GM12864 (cell line): ENCODE data around the gene PSMD2.

Experiments used
- DNase-seq: peaks from one replicate; pipeline ENCODE4 v3.0.0-alpha.2; 2011; ENCODE audit warnings: low read depth
- H3K4me3 ChIP-seq: 2 replicates; pipeline ENCODE4 v1.5.1; 2011; ENCODE audit warnings: mild to moderate bottlenecking, low read depth, low read length, control low read depth
- TF ChIP-seq, protein P1 (sequence below): IDR thresholded peaks from 2 replicates; pipeline ENCODE4 v1.5.1; 2011; ENCODE audit warnings: low read depth, mild to moderate bottlenecking, moderate library complexity, low read length, control low read depth, inconsistent platforms; ENCODE audit errors: missing control alignments

Gene PSMD2

DNA sequence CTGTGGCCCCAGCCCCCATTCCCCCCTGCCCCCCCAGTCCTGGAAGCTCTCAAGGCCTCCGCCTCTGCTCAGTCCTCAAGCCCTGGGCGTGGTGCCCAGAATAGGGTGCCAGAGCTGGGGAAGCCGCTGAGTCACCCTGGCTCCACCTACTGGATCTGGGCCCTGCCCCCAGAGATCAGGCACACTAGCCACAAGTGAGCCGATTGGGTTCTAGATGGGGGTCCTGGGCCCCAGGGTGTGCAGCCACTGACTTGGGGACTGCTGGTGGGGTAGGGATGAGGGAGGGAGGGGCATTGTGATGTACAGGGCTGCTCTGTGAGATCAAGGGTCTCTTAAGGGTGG is 21.0 kb downstream of the PSMD2 start:
- TF ChIP-seq, protein P1, sequence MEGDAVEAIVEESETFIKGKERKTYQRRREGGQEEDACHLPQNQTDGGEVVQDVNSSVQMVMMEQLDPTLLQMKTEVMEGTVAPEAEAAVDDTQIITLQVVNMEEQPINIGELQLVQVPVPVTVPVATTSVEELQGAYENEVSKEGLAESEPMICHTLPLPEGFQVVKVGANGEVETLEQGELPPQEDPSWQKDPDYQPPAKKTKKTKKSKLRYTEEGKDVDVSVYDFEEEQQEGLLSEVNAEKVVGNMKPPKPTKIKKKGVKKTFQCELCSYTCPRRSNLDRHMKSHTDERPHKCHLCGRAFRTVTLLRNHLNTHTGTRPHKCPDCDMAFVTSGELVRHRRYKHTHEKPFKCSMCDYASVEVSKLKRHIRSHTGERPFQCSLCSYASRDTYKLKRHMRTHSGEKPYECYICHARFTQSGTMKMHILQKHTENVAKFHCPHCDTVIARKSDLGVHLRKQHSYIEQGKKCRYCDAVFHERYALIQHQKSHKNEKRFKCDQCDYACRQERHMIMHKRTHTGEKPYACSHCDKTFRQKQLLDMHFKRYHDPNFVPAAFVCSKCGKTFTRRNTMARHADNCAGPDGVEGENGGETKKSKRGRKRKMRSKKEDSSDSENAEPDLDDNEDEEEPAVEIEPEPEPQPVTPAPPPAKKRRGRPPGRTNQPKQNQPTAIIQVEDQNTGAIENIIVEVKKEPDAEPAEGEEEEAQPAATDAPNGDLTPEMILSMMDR, result no peak
- H3K4me3 ChIP-seq, result no peak overlapping the region
- DNase-seq, result no peak

DNA sequence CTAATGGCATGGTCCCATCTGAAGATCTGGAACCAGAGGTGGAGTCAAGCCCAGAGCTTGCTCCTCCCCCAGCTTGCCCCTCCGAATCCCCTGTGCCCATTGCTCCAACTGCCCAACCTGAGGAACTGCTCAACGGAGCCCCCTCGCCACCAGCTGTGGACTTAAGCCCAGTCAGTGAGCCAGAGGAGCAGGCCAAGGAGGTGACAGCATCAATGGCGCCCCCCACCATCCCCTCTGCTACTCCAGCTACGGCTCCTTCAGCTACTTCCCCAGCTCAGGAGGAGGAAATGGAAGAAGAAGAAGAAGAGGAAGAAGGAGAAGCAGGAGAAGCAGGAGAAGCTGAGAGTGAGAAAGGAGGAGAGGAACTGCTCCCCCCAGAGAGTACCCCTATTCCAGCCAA is 22.6 kb downstream of the PSMD2 start:
- DNase-seq, result no peak
- TF ChIP-seq, protein P1, result no peak

DNA sequence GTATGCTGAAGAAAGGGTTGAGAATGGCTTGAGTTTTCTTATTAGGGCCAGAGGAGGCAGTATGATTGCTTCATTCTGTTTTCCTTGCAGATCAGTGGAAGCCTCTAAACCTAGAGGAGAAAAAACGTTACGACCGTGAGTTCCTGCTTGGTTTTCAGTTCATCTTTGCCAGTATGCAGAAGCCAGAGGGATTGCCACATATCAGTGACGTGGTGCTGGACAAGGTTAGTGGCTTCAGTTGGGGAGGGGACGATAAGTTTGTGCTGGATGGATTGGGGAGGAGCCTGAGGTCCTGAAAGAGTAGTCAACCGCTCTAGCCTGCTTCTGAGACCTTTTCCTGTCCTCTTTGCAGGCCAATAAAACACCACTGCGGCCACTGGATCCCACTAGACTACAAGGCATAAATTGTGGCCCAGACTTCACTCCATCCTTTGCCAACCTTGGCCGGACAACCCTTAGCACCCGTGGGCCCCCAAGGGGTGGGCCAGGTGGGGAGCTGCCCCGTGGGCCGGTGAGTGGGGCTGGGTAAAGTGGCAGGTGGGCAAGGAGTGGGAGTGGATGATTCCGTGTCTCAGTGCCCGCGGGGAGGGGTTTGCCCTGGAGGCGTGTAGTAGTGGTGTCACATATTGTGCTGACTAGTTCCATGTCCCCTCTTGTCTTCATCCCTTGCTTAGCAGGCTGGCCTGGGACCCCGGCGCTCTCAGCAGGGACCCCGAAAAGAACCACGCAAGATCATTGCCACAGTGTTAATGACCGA is 23.9 kb downstream of the PSMD2 start:
- TF ChIP-seq, protein P1, result no peak
- H3K4me3 ChIP-seq, result no peak overlapping the region
- no peak for DNase-seq

More for the DNA sequence above, 22.6 kb downstream of the PSMD2 start:
- H3K4me3 ChIP-seq, result no peak overlapping the region

GRCh38 chr3:184323696-184324095 is 24.7 kb downstream of the PSMD2 start:
- DNase-seq, result no peak
- TF ChIP-seq, protein P1, result no peak
- H3K4me3 ChIP-seq, result no peak overlapping the region

- H3K4me3 ChIP-seq, result no peak overlapping the region
- TF ChIP-seq, protein P1, result no peak
- DNase-seq, result no peak
Observed at GRCh38 chr3:184325269-184325668, 26.2 kb downstream of the PSMD2 start.

GRCh38 chr3:184325715-184326369 is 26.8 kb downstream of the PSMD2 start:
- DNase-seq, result no peak
- H3K4me3 ChIP-seq, result no peak overlapping the region
- TF ChIP-seq, protein P1, result no peak

DNA sequence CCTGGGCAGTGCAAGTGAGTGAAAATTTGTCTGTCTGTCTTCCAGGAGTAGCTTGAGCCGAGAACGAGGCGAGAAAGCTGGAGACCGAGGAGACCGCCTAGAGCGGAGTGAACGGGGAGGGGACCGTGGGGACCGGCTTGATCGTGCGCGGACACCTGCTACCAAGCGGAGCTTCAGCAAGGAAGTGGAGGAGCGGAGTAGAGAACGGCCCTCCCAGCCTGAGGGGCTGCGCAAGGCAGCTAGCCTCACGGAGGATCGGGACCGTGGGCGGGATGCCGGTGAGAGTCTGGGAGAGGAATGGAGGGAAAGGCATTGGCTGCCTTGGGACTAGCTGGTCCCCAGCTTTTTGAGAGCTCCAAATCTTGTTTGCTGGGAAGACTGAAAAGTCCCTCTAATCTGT is 28.1 kb downstream of the PSMD2 start:
- no peak overlapping the region for H3K4me3 ChIP-seq
- TF ChIP-seq, protein P1, result no peak
- DNase-seq, result no peak
